Adrenal gland (tissue), 5 donors: ENCODE data around the gene PEAK1.

Experiments used
- CTCF ChIP-seq, 6 experiments: fragments of 450-650 bp in 4 of 6; fragments of 200-600 bp in 2 of 6; sonication (generic) in 1 of 6; IDR thresholded peaks; 1 replicate in 5 of 6; 2 replicates in 1 of 6; pipeline versions ENCODE4 v1.5.1 to v1.8.0; 2016 to 2021; ENCODE audit warnings: antibody characterized with exemption in 6 of 6, mild to moderate bottlenecking in 2 of 6, moderate library complexity in 1 of 6
- POLR2A ChIP-seq, 2 donors: fragments of 450-650 bp; IDR thresholded peaks; one replicate each; pipeline ENCODE4 v1.6.1; 2017; ENCODE audit warnings: antibody characterized with exemption in 2 of 2, mild to moderate bottlenecking in 2 of 2, moderate library complexity in 1 of 2
- donor health status: DM: no; HTN: no; CAD: no.

- TF ChIP-seq POLR2A (IDR thresholded peaks at IDR 0.05) (no peak), CTCF (IDR thresholded peaks at IDR 0.05) (no peak)
Measured at GRCh38 chr15:77266708-77267386, 153.1 kb downstream of the PEAK1 start.
